Mesangial cell (primary cell): Measurements from ENCODE around the gene TPRX2. TPM values are rescaled to one million over a fixed set of nuclear protein-coding genes. Genes with fewer than 3 reads are reported as not detected.

Experiments used
- total RNA-seq: library from RNA; depleted of rRNA; stranded (reverse); fragments of >200 nt; gene quantifications from 2 replicates; pipeline ENCODE4 v1.2.3, GENCODE V29; 2015

Gene TPRX2
- not detected in 2 replicates for total RNA-seq

GRCh38 chr19:47858646-47859285 lies at the start of gene TPRX2:
TSS of gene TPRX2 (plus strand) at chr19:47859235. CDS start at chr19:47859247, 12 bp downstream.

GRCh38 chr19:47821460-47822020 lies 37.5 kb upstream of the TPRX2 start, which contains the start of gene CRX:
TSS of gene CRX (plus strand) at chr19:47821937. CDS start at chr19:47834444, 12,507 bp downstream.

GRCh38 chr19:47886010-47886559 lies 27.1 kb downstream of the TPRX2 start, which contains the start of gene SULT2A1:
TSS of gene SULT2A1 (minus strand) at chr19:47886315. CDS start at chr19:47886257, 58 bp downstream.

Other genes with a start within 250 kb of the TPRX2 start
- gene EHD2, start 145.8 kb upstream of the TPRX2 start, total RNA-seq = 125 and 161 TPM in 2 replicates
- 112 and 234 TPM in 2 replicates for gene NOP53, start 113.7 kb upstream of the TPRX2 start, total RNA-seq
- gene SELENOW, start 80.5 kb upstream of the TPRX2 start, total RNA-seq = 227 and 272 TPM in 2 replicates
- gene TPRX1, start 54.7 kb upstream of the TPRX2 start, total RNA-seq = not detected in 2 replicates
- gene CRX, start 37.3 kb upstream of the TPRX2 start, total RNA-seq = not detected in 2 replicates
- gene SULT2A1, start 27.1 kb downstream of the TPRX2 start, total RNA-seq = not detected in 2 replicates
- gene BSPH1, start 132.9 kb downstream of the TPRX2 start, total RNA-seq = not detected in 2 replicates
- gene ELSPBP1, start 135.4 kb downstream of the TPRX2 start, total RNA-seq = not detected in 2 replicates
- not detected in 2 replicates for gene CABP5, start 184.8 kb downstream of the TPRX2 start, total RNA-seq